ENCODE results near the gene DCTN2. TPM values are rescaled to one million over a fixed set of nuclear protein-coding genes. Genes with fewer than 3 reads are reported as not detected.
"Not testable (repeated sequence)": the region's sequence is repeated elsewhere in the genome, so short reads cannot be mapped to it uniquely, and the experiment has no call there.

Gene DCTN2
- total RNA-seq, 1 experiment from 2014 or later, result 121 TPM

DNA sequence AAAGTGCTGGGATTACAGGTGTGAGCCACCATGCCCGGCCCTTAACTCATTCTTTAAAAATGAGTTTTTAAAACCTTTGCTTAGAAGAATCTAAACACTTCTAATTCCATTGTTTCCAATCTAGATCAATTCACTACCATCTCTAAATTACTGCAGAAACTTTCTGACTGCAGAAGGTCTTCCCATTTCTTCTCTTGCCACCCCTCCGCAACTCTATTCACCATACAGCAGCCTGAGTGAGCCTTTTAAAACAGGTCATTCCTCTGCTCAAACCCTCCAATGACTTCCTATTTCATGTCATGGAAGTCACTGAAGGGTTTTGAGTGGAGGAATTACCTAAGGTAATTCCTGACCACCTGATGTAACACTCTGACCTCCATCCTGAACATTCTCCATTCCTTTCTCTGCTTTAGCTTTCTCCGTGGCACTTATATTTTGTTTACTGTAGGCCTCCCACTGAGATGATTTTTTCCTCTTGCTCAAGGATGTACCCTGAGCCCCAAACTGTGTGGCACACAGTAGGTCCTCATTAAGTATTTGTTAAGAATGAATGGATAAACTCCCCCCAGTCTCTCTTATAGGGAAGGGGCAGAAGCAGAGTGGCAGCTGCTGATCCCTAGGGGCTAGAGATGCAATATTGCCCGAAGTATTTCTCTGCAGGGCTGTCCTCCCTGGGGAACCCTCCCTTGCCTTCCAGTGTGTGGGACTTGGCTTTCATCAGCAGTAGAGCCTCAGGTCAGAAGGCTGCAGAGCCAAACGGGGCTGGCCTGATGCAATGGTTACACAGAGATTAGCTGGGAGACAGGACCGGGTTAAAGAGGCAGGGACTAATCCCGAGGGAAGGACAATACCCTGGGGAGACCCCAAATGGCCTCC, 27.8 kb downstream of the DCTN2 start:
- BruUV-seq (replicated peaks), result no TSS peak
- peak overlapping the region; percentile 95 for H3K4me3 Mint-ChIP-seq (ENCODE audit: low read depth, unreplicated experiment)
- peaks cover 42% of the 10 kb centered on the region for H3K4me1 Mint-ChIP-seq (ENCODE audit: low read depth, unreplicated experiment)
- DNase-seq, result no peak
- peaks cover 100% of the 10 kb centered on the region for H3K36me3 Mint-ChIP-seq (ENCODE audit: insufficient read depth, unreplicated experiment)
- TF ChIP-seq, protein P1, sequence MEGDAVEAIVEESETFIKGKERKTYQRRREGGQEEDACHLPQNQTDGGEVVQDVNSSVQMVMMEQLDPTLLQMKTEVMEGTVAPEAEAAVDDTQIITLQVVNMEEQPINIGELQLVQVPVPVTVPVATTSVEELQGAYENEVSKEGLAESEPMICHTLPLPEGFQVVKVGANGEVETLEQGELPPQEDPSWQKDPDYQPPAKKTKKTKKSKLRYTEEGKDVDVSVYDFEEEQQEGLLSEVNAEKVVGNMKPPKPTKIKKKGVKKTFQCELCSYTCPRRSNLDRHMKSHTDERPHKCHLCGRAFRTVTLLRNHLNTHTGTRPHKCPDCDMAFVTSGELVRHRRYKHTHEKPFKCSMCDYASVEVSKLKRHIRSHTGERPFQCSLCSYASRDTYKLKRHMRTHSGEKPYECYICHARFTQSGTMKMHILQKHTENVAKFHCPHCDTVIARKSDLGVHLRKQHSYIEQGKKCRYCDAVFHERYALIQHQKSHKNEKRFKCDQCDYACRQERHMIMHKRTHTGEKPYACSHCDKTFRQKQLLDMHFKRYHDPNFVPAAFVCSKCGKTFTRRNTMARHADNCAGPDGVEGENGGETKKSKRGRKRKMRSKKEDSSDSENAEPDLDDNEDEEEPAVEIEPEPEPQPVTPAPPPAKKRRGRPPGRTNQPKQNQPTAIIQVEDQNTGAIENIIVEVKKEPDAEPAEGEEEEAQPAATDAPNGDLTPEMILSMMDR (IDR thresholded peaks at IDR 0.05; ENCODE audit: unreplicated experiment), result no peak
- no peaks in the 10 kb centered on the region for H3K27me3 Mint-ChIP-seq (ENCODE audit: unreplicated experiment)
- H3K27ac Mint-ChIP-seq (ENCODE audit: unreplicated experiment), result peak overlapping the region; percentile 100
- H3K9me3 Mint-ChIP-seq (ENCODE audit: low read depth, unreplicated experiment), result no peaks in the 10 kb centered on the region
- CTCF ChIA-PET, result interaction anchor here (0.6 kb wide), 2 partner anchors 242 to 498 kb away, joined by 3 to 4 read pairs; no protein-coding TSS in a partner anchor
- intact Hi-C loops (cut with micrococcal nuclease; ENCODE audit: unreplicated experiment), result no loop called here

DNA sequence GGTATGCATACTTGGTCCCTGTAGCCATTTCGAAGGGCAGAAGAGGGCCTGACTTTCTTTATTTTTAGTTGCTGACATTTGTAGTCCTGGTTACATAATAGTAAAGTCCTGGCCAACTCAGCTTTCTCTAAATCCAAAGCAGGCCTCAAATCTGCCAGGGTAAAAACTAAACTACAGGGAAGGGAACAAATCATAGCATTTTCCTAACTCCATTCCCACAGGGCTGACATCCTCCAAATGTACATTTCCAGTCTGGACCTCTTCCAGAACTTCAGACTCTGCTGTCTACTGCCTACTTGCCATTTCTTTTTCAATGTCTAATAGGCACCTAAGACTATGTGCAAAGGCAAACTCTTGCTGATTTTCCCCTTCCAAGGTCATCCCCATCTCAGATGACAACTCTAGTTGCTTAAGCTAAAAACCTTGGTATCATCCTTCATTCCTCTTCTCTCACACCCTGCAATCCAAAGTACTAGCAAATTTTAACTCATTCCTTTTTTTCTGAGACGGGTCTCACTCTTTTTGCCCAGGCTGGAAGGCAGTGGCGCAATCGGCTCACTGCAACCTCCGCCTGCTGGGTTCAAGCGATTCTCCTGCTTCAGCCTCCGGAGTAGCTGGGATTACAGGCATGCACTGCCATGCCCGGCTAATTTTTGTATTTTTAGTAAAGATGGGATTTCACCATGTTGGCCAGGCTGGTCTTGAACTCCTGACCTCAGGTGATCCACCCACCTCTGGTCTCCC, 28.6 kb downstream of the DCTN2 start:
- peak overlapping the region; percentile 95 for H3K4me3 Mint-ChIP-seq (ENCODE audit: low read depth, unreplicated experiment)
- H3K27ac Mint-ChIP-seq (ENCODE audit: unreplicated experiment), result peak overlapping the region; percentile 100
- H3K9me3 Mint-ChIP-seq (ENCODE audit: low read depth, unreplicated experiment), result no peaks in the 10 kb centered on the region
- H3K36me3 Mint-ChIP-seq (ENCODE audit: insufficient read depth, unreplicated experiment), result peaks cover 99% of the 10 kb centered on the region
- no peak for DNase-seq
- TF ChIP-seq, protein P1 (IDR thresholded peaks at IDR 0.05; ENCODE audit: unreplicated experiment), result no peak
- no peaks in the 10 kb centered on the region for H3K27me3 Mint-ChIP-seq (ENCODE audit: unreplicated experiment)
- peaks cover 36% of the 10 kb centered on the region for H3K4me1 Mint-ChIP-seq (ENCODE audit: low read depth, unreplicated experiment)
- no TSS peak for BruUV-seq (replicated peaks)
- intact Hi-C loops (cut with micrococcal nuclease; ENCODE audit: unreplicated experiment), result no loop called here
- CTCF ChIA-PET, result interaction anchor here (0.6 kb wide), 1 partner anchor 497 kb away, joined by 3 read pairs; no protein-coding TSS in a partner anchor

DNA sequence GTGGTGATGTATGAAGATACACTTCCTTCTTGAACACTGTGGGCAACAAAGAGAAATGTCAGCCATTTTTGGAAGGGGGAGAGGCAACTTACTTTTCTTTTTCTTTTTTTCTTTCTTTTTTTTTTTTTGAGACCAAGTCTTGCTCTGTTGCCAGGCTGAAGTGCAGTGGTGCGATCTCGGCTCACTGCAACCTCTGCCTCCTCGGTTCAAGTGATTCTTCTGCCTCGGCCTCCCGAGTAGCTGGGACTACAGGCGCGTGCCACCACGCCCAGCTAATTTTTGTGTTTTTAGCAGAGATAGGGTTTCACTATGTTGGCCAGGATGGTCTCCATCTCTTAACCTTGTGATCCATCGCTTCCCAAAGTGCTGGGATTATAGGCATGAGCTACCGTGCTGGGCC, 29.3 kb downstream of the DCTN2 start:
- H3K27me3 Mint-ChIP-seq (ENCODE audit: unreplicated experiment); DNase-seq; CTCF ChIA-PET; H3K9me3 Mint-ChIP-seq (ENCODE audit: low read depth, unreplicated experiment); intact Hi-C loops (cut with micrococcal nuclease; ENCODE audit: unreplicated experiment); BruUV-seq (replicated peaks): not testable (repeated sequence)
- Mint-ChIP-seq H3K36me3 (ENCODE audit: insufficient read depth, unreplicated experiment) (peaks cover 99% of the 10 kb centered on the region), H3K4me3 (ENCODE audit: low read depth, unreplicated experiment) (peak overlapping the region; percentile 95), H3K27ac (ENCODE audit: unreplicated experiment) (peak overlapping the region; percentile 100), H3K4me1 (ENCODE audit: low read depth, unreplicated experiment) (peaks cover 36% of the 10 kb centered on the region)

DNA sequence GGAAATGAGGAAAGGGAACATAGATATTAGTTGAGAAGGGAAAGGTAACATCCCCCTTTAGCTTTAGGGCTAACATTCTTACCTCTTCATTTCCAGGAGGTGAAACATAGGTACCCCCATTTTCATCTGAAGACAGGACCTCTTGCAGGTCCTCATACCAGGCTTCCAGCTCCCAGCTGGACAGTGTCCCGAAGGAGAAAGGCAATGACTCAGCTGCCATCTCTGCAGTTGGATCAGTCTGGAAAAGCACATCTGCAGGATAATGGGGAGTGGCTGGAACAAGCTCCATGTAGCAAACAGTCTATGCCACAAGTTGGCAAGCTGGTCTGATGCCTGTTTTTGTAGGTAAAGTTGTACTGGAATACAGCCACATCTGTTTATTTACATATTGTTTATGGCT, 29.8 kb downstream of the DCTN2 start:
- CTCF ChIA-PET, result no interaction called here
- Mint-ChIP-seq H3K27me3 (ENCODE audit: unreplicated experiment) (no peaks in the 10 kb centered on the region), H3K4me1 (ENCODE audit: low read depth, unreplicated experiment) (peaks cover 36% of the 10 kb centered on the region), H3K9me3 (ENCODE audit: low read depth, unreplicated experiment) (no peaks in the 10 kb centered on the region), H3K36me3 (ENCODE audit: insufficient read depth, unreplicated experiment) (peaks cover 99% of the 10 kb centered on the region), H3K4me3 (ENCODE audit: low read depth, unreplicated experiment) (peak overlapping the region; percentile 95), H3K27ac (ENCODE audit: unreplicated experiment) (peak overlapping the region; percentile 100)
- DNase-seq, result no peak
- intact Hi-C loops (cut with micrococcal nuclease; ENCODE audit: unreplicated experiment), result no loop called here
- TF ChIP-seq, protein P1 (IDR thresholded peaks at IDR 0.05; ENCODE audit: unreplicated experiment), result no peak
- BruUV-seq (replicated peaks), result no TSS peak

Measured in Calu3 (cell line).